Activated B cell treated with CpG ODN at 0.5 μM for 24 hours (primary cell): ENCODE results near the gene TMEM132D. TPM values are rescaled to one million over a fixed set of nuclear protein-coding genes. Genes with fewer than 3 reads are reported as not detected.

ENCODE experiments used
- ATAC-seq: fragments of 200-7000 bp; cut with Tn5 transposase; one replicate; pipeline ENCODE4 v1.10.0; 2021; ENCODE audit warnings: low read depth, mild to moderate bottlenecking, moderate library complexity
- CTCF ChIA-PET: fragments of 350-600 bp; sonication (Branson Sonifier 250); formaldehyde crosslinking; loops from one replicate; lab custom pipeline; 2021; ENCODE audit warnings: antibody characterized with exemption; lab: Charles Lee
- POLR2A ChIA-PET: fragments of 350-600 bp; sonication (Branson Sonifier 250); formaldehyde crosslinking; loops from one replicate; lab custom pipeline; 2021; ENCODE audit warnings: antibody characterized with exemption; lab: Charles Lee
- DNase-seq: peaks from one replicate; pipeline ENCODE4 v3.0.0; 2022
- H3K27ac Mint-ChIP-seq: one replicate; pipeline ENCODE4 v1.8.0; 2020; ENCODE audit warnings: mixed read lengths
- H3K27me3 Mint-ChIP-seq: one replicate; pipeline ENCODE4 v1.8.0; 2021; ENCODE audit warnings: mixed read lengths
- H3K36me3 Mint-ChIP-seq: one replicate; pipeline ENCODE4 v1.8.0; 2021; ENCODE audit warnings: low read depth, mixed read lengths
- H3K4me1 Mint-ChIP-seq: one replicate; pipeline ENCODE4 v1.8.0; 2021; ENCODE audit warnings: mixed read lengths
- H3K4me3 Mint-ChIP-seq: one replicate; pipeline ENCODE4 v1.8.0; 2020; ENCODE audit warnings: mild to moderate bottlenecking, mixed read lengths
- H3K9me3 Mint-ChIP-seq: one replicate; pipeline ENCODE4 v1.8.0; 2020; ENCODE audit warnings: mixed read lengths
- CTCF ChIP-seq: fragments of 200-600 bp; IDR thresholded peaks from one replicate; pipeline ENCODE4 v1.8.0; 2022; ENCODE audit warnings: antibody characterized with exemption, mild to moderate bottlenecking
- intact Hi-C: fragments of 100-400 bp; cut with micrococcal nuclease; formaldehyde crosslinking; loops from one replicate; pipeline ENCODE4 v1.15.1; 2024
- total RNA-seq: library from RNA; stranded (reverse); gene quantifications from 2 replicates; pipeline ENCODE4 v1.2.3, GENCODE V29; 2022

Gene TMEM132D
- total RNA-seq, 1 donor from 2014 or later: not detected

GRCh38 chr12:129827102-129827865, 76.5 kb downstream of the TMEM132D start:
- ChIA-PET CTCF (no interaction called here), POLR2A (no interaction called here)
- intact Hi-C loops: no loop called here
- H3K27ac Mint-ChIP-seq: no peak overlapping the region
- no peaks in the 10 kb centered on the region for H3K36me3 Mint-ChIP-seq
- no peak overlapping the region for H3K4me3 Mint-ChIP-seq
- ATAC-seq: no peak
- no peaks in the 10 kb centered on the region for H3K9me3 Mint-ChIP-seq
- no peak for DNase-seq
- H3K27me3 Mint-ChIP-seq: no peaks in the 10 kb centered on the region
- H3K4me1 Mint-ChIP-seq: no peaks in the 10 kb centered on the region
- TF ChIP-seq CTCF: no peak

GRCh38 chr12:129826273-129826672, 77.6 kb downstream of the TMEM132D start:
- no peak overlapping the region for H3K27ac Mint-ChIP-seq

GRCh38 chr12:129825316-129825715, 78.5 kb downstream of the TMEM132D start:
- H3K27ac Mint-ChIP-seq: no peak overlapping the region
- DNase-seq: no peak
- no peak for ATAC-seq
- ChIA-PET CTCF (no interaction called here), POLR2A (no interaction called here)
- no peak overlapping the region for H3K4me3 Mint-ChIP-seq
- H3K4me1 Mint-ChIP-seq: no peaks in the 10 kb centered on the region
- no peaks in the 10 kb centered on the region for H3K27me3 Mint-ChIP-seq
- H3K36me3 Mint-ChIP-seq: no peaks in the 10 kb centered on the region
- intact Hi-C loops: no loop called here
- TF ChIP-seq CTCF: no peak
- H3K9me3 Mint-ChIP-seq: peaks cover 4% of the 10 kb centered on the region

More at GRCh38 chr12:129826273-129826672, 77.6 kb downstream of the TMEM132D start:
- ChIA-PET CTCF (no interaction called here), POLR2A (no interaction called here)
- no peak for ATAC-seq
- H3K36me3 Mint-ChIP-seq: no peaks in the 10 kb centered on the region
- H3K27me3 Mint-ChIP-seq: no peaks in the 10 kb centered on the region
- H3K9me3 Mint-ChIP-seq: peaks cover 4% of the 10 kb centered on the region
- TF ChIP-seq CTCF: no peak
- no peaks in the 10 kb centered on the region for H3K4me1 Mint-ChIP-seq
- intact Hi-C loops: no loop called here
- no peak for DNase-seq
- no peak overlapping the region for H3K4me3 Mint-ChIP-seq

- no peak overlapping the region for H3K4me3 Mint-ChIP-seq
- H3K27me3 Mint-ChIP-seq: no peaks in the 10 kb centered on the region
- intact Hi-C loops: no loop called here
- H3K9me3 Mint-ChIP-seq: peaks cover 4% of the 10 kb centered on the region
- ATAC-seq (no peak), DNase-seq (no peak)
- H3K36me3 Mint-ChIP-seq: no peaks in the 10 kb centered on the region
- POLR2A ChIA-PET: no interaction called here
- H3K4me1 Mint-ChIP-seq: no peaks in the 10 kb centered on the region
- CTCF ChIA-PET: no interaction called here
- TF ChIP-seq CTCF: no peak
- no peak overlapping the region for H3K27ac Mint-ChIP-seq
Observed at GRCh38 chr12:129821964-129822363, 81.9 kb downstream of the TMEM132D start.

GRCh38 chr12:129819391-129819790, 84.4 kb downstream of the TMEM132D start:
- Mint-ChIP-seq H3K27me3 (no peaks in the 10 kb centered on the region), H3K4me1 (no peaks in the 10 kb centered on the region), H3K36me3 (no peaks in the 10 kb centered on the region), H3K27ac (no peak overlapping the region), H3K4me3 (no peak overlapping the region), H3K9me3 (peaks cover 4% of the 10 kb centered on the region)
- POLR2A ChIA-PET: no interaction called here
- CTCF ChIA-PET: no interaction called here
- TF ChIP-seq CTCF: no peak
- intact Hi-C loops: no loop called here
- no peak for DNase-seq
- ATAC-seq: no peak
